ENCODE measurements around the gene GABBR2.

The GABBR2 gene

DNA sequence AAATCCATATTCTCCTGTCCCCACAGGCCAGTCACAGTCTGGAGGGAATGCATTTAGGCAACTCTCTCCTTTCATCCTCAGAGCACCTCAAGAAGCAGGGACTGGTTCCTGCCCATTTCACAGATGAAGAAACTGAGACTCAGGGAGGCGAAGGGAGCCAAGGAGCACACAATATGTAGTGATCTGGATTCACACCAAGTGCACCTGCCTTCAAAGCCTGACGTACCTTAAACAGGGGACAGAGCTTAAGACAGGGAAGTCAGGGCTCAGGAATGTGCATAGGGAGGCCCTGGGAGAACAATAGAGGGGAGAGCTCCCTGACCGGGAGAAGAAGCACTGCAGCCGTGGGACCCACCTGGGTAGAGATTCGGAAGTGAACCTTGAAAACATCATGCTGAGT is 83.0 kb downstream of the GABBR2 start:
- DNase-seq = no peak

DNA sequence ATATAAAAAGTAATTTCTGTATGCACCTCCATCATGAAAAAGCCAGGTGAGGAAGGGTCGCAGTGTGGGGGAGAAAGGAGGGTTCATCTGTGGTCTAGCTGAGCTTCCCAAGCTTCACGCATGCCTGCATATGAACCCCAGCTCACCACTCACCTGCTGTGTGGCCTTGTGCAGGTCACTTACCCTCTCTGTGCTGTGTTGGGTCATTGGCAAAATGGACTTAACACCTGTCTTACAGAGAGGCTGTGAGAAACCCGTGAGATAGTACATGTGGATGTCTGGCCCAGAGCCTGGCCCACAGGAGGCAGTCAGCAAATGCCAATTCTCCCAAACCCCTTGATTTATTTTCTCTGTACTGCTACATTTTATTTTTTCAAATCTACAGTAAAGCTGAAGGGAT is 88.9 kb downstream of the GABBR2 start:
- DNase-seq = no peak

DNA sequence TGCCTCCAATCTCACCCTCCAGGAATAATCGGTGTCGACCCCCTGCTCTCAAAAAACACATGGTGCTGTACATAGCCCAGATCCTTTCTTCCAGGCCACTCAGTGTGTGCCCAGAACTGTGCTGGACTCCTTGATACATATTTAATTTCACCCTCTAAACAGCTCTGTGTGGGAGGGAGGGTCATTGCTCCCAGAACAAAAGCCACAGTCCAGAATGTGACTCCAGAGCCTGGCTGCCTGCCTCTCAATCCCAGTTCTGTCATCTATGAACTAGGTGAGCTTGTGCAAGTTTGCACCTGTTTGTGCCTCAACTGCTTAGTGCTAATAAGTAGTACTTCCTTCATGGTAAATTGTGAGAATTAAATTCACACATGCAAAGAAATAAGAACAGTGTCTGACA is 93.1 kb downstream of the GABBR2 start:
- no peak for DNase-seq

DNA sequence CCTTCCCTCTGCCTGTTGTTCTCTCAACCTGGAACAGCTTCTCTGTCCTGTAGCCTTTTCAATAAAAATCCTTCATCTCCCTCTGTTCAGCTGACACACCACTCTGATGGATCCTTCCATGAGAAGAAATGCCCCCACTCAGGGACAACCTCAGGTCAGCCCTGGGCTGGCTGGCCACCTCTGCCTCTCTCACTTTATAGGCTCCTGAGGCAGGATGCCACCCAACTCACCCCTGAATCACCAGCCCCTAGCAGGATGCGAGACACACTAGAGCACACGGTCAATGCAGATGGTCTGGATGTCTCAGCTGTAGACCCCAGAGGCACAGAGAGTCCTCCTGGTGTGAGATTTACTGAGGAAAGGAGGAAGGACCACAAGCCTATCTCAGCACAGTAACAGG is 93.8 kb downstream of the GABBR2 start:
- no peak for DNase-seq

- no peak for DNase-seq
Observed at GRCh38 chr9:98612061-98612752, 96.5 kb downstream of the GABBR2 start.

GRCh38 chr9:98611319-98611718 is 97.4 kb downstream of the GABBR2 start:
- no peak for DNase-seq

DNA sequence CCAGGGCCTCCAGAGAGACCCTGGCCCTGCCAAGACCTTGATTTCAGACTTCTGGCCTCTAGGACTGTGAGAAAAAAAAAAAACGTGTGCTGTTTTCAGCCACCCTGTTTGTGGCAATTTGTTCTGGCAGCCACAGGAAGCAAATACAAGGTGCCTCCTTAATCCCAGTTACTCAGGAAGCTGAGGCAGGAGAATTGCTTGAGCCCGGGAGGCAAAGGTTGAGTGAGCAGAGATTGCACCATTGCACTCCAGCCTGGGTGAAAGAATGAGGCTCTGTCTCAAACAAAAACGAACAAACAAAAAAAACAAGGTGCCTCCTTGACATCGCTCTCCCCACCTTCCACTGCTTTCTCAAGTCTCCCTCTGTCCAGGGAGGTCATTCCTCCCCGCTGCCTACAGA is 98.0 kb downstream of the GABBR2 start:
- no peak for DNase-seq

DNA sequence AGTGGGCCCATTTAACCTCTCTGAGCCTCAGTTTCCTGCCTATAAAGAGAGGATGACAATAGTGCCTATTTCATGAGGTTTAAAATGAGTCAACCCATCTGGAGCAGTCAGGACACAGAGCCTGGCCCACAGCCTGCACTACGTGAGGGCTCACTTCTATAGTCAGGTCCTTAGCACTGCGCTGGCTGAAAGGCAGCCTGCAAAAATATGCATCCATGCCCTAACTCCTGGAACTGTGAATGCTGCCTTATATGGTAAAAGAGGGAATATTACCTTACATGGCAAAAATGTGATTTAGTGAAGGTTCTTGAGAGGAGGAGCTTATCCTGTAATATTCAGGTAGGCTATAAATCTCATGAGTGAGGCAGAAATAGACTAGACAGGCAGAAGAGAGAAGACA is 98.5 kb downstream of the GABBR2 start:
- DNase-seq = no peak

GRCh38 chr9:98609646-98610045 is 99.1 kb downstream of the GABBR2 start:
- DNase-seq = no peak

- DNase-seq = no peak
Observed at GRCh38 chr9:98607787-98608186, 100.9 kb downstream of the GABBR2 start.

- DNase-seq = no peak
Observed at GRCh38 chr9:98607152-98607551, 101.6 kb downstream of the GABBR2 start.

- DNase-seq = no peak
Observed at GRCh38 chr9:98606730-98607129, 102.0 kb downstream of the GABBR2 start.

- no peak for DNase-seq
Observed at GRCh38 chr9:98605116-98605515, 103.6 kb downstream of the GABBR2 start.

- DNase-seq = no peak
Observed at GRCh38 chr9:98603821-98604383, 104.8 kb downstream of the GABBR2 start.

DNA sequence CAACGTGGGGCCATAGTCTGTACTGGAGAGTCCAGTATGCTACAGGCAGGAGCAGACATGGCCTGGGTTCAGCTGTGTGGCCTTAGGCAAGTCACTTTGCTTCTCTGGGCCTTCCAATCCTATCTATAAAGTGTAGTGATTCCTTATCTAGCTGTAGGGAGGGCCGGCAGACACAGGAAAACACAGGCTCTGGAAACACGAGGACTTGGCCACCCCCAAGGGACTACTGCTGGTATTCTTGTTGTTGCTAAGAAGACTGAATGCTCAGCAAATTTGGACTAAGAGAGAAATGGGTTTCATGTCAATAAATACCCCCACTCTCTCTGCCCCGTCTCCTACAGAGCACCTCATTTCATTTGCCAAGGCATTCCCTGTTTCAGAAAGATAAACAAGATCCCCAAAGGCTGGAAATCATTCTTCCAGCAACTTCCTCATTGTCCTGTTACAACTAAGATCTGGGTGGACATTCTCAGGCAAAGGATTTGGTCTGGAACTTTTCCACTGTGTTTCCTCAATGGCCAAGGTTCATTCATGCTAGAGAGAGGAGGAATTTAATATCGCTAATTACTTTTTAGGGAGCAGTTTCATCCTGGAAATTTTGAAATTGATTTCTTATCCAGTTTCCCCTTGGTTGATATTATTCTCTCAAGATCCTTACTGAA is 105.8 kb downstream of the GABBR2 start:
- no peak for DNase-seq

DNA sequence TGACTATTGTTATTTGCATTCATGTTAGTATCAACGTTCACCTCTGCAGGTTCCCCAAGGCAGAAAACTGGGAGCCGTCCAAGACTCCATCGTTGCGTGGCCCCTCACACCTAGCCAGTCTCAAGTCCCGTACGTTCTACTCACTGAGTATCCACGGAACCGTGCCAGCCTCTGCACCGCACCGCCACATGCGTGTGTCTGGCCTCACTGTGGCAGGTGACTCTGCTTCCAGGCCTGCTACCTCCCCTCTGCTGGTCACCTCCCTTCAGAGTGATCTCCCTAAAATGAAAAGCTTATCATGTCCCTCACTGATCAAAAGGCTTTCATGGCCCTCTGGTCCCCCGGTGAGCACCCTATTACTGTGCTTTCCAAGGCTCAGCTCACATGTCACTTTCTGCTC is 108.1 kb downstream of the GABBR2 start:
- no peak for DNase-seq

DNA sequence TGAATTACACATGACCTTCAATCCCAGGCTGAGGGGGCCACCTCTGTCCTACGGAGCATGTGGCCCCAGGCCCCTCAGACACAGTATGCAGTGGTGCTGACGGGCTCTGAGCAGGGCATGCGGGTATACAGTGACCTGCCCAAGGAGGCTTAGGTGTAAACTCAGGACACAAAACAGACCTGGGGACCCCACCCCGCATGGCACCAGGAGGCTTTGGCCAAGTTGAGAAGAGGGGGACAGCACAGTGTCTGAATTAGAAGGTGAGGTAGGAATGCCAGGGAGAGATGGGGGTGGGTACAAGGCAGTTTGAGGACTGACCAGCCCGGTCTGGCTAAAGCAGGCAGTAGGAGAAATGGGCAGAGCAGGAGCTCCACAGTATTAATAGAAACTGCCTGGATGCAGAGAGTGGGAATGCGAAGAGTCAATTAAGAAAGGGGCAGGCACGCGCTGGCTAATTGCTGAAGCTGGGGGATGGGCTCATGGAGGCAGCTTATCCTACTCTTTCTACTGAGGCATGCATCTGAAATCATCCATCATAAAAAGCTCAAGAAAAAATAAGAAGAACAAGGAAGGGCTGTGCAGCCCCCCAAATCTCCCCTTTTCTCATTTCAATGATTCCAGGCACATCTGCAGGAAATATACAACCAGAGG is 109.0 kb downstream of the GABBR2 start:
- DNase-seq = no peak

DNA sequence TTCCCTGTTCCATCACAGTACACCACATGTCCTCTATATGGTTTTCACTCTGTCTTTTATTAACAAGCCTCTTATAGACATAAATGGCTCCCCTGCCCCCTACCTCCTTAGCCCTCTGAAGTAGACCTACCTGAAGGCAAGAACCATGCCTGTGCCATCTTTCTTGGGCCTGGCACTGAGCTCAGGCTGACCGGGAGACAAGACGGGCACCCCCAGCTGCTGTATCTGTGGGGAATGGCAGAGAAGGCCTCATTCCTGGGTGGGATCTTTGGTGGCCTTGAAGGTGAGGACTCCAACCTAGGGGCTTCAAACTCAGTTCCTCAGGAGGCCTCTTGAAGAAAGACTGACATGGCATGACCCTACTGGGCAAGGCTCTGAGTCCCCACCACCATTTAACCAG is 109.9 kb downstream of the GABBR2 start:
- no peak for DNase-seq

DNA sequence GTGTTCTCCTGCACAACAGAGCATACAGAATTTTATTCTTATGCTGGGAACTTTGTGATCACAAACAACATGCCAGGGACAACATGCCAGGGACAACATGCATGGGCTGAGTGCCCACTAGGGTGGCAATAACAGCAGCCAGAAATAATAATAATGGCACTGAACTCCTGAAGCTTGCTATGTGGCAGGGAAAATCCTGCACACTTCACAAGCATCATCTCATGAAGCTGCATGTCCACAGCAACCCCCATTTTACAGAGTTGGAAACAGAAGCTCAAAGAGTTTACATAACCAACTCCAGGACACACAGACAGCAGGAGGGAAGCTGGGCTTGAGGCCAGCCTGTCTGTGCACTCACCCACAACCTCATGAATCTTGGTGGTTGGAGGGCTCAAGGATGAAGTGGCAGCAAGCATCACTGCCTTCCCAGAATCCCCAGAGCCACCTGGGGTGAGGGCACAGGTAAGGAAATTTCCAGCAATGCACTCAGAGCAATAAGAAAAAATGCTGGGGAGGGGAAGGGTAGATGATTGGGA is 111.4 kb downstream of the GABBR2 start:
- DNase-seq = no peak

GRCh38 chr9:98596486-98596885 is 112.2 kb downstream of the GABBR2 start:
- DNase-seq = no peak

DNA sequence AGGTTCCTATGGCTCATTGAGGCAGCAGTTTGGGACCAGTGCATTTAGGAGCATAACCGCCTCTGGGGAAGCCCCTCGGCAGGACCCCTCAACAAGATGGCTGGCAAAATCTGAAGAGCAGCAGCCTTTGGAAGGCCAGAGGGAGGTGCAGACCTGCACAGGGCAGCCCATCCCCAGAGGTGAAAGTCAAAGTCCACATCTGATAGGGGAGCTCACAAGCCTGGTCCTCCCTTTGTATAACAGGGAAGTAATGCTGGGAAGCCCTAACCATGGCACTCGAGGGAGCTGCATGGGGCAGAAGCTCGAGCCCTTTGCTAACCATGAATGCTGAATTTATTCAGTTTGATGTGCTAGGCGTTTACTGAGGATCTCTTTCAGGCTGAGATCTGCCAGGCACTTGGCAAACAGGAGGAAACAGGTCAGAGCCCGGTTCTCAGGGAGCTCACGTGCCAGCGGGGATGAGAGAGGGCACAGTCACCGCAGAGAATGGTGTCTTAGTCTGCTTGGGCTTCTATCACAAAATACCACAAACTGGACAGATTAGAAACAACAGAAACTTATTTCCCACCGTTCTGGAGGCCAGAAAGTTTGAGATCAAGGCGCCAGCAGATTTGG is 114.1 kb downstream of the GABBR2 start:
- DNase-seq = no peak

- no peak for DNase-seq
Observed at GRCh38 chr9:98593354-98594253, 115.1 kb downstream of the GABBR2 start.
